Measurements from ENCODE around the gene ABHD17A.

ABHD17A gene

DNA sequence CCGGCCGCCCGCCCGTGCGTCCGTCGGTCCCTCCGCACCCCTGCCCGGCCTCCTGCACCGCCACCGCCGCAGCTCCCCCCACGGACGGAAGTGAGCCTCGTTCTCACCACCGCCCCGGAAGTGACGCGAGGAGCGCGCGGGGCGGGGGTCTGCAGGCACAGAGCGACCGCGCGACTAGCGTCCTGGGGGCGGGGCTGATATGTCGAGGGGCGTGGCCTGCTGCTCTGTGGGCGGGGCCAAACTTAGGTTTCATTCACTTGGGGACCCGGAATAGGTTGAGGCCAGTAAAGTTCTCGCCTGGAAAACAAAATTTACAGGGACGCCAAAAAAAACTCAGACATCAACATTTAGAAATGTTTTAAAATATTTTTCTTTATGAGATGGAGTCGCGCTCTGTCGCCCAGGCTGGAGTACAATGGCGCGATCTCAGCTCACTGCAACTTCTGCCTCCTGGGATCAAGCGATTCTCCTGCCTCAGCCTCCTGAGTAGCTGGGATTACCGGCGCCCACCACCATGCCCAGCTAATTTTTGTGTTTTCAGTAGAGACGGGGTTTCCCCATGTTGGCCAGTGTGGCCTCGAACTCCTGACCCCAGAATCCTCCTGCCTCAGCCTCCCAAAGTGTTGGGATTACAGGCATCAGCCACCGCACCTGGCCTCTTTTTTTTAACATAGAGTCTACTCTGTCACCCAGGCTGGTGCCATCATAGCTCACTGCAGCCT lies at the start of gene ABHD17A:
ABHD17A (minus strand) TSS at position 99 of the 722 bp plus-strand sequence. CDS start 3,930 bp downstream, outside the sequence.
- DNase-seq: peak; percentile 93

DNA sequence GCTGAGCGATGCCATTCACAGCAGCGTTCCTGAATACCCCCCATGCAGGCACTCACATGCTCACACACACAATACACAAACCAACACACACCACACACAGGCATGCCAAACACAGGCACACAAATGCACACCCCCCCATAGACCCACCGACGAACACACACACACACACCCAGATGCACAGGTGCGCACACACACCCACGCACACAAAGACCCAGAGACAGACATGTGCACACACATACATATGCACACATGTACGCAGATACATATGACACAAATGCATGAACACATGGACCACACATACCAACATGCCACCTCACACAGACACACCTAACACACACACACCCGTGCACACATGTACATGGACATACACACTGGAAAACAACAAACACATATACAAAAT lies 48.6 kb upstream of the ABHD17A start:
- DNase-seq: no peak

DNA sequence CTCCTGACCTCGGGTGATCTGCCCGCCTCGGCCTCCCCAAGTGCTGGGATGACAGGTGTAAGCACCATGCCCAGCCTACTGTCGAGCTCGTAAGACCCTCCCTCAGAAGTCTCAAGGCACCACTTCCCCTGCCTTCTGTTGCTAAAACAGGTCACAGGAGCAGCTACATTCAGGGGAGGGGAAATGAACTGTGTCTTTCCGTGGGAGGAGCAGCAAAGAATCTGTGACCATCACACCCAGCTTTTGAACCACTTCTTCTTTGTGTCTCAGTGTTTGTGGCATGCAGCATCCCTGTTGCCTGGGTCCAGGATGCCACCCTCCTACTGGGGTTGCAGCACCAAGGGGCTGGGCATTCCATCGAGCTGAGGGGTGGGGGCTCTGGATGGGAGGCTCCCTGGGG lies 47.9 kb upstream of the ABHD17A start:
- DNase-seq: no peak

DNA sequence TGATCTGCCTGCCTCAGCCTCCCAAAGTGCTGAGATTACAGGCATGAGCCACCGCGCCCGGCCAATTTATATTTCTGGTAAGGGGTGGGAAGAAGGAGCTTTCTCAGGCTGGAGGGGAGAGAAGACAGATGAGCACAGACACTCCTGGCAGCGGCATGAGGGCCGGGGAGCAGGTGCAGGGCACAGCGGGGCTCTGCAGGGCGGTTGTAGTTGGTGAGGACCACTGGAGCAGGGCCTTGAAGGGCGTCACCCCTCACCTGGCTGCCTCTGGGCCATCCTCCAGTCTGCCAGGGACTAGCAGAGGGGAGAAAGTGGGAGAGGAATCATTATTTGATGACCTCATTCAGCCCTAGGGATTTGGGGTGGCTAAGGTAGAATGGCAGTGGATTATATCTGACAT lies 47.1 kb upstream of the ABHD17A start:
- no peak for DNase-seq

DNA sequence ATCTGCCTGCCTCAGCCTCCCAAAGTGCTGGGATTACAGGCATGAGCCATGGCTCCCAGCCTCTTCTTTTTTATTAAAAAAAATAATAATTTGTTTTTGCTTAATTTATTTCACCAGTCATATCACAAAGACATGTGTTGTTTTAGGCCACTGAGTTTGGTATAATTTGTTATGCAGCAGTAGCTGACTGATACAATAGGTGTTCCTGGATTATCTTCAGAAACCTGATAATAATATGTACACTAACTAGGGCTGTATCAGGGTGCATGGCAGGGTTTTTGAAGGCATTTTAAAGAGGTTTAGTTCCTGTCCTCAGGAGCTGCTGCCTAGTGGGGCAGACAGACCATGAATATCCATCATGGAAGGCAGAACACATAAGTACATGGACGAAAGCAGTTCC lies 46.1 kb upstream of the ABHD17A start:
- DNase-seq: no peak

DNA sequence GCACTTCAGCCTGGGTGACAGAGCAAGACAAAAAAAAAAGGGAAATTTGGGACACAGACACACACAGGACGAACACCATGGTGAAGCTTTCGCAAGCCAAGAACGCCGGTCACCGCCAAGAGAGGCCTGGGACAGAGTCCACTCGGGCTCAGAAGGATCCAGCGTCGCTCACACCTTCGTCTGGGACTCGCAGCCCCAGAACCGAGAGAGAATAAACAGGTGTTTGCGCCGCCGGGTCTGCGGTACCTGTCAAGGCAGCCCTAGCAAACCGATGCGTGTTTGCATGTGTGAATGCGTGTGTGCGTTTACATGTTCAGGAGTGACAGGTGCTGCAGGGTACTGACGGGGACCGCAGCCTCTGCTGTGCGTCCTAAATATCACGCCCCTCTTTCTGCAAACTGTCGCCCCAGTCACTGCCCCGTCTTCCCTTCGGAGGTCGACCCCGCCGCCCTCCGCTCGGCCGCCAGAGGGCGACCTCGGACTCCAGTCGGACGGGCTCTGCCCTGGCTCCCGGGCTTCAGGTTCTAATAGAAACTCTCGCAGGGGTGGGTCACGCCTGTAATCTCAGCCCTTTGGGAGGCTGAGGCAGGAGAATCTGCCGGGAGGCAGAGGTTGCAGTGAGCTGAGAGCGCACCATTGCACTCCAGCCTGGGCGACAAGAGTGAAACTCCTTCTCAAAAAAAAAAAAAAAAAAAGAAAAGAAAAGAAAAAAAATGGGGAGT lies 43.9 kb upstream of the ABHD17A start:
- DNase-seq: peak; percentile 75

DNA sequence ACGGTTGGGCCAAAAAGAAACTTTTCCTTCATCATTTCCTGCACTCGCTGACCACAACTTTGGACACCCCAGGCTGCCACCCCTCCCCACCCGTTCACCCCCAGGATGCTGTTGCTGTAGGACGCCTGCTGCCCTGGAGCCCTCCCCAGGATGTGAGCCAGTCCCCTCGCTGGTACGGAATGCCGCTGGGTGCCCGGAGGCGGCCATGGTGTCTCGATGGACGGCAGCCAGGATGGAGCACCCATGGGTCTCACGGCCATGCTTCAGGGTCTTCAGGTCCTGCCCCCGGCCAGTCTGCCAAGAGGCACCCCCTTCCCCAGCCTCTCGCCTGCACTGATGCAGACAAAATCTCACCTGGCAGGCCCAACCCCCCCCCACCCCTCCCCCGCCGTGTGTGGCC lies 40.2 kb upstream of the ABHD17A start:
- no peak for DNase-seq

DNA sequence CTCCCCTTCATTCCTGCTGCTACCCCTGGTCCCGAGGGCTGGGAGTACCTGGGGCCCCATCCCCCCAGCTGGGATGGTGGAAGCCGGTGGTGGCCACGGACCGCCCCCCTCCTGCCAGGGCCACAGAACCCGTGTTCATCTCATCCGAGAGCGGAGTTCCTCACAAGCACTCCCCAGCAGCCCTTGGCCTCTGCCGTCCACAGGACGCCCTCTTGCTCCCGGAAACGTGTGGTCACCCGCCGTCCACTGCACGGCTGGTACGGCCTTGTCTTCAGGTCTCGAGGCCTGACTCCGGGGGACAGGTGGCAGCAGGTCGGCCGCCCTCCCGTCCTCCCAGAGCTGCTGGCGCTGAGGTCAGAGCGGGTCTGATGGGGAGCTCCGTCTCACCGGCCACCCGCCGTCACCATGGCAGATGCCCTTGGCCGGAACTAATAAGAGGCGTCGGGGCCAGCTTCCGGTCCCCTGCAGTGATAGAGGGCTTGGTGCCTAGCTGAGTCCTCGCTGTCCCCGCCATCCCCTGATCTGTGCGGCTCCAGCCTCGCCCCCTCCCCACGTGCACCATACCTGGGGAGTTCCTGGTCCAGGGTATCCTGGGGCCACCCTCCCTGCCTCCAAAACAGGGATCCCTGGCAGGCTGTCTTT lies 39.1 kb upstream of the ABHD17A start:
- no peak for DNase-seq

DNA sequence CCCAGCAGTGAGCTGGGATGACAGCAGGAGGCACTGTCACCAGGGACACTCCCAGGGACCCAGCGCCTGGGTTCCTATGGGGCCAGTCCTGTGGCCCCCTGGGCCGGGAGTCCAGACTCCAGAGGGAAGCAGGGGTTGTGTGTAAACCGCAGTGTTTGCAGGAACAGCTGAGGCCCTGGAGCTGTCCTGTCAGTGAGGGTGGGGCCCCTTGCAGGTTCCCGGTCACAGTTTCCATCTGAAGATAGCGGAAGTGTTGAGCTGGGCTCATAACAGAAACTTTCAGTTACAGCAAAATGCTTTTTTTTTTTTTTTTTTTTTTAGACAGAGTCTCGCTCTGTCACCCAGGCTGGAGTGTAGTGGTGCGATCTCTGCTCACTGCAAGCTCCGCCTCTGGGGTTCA lies 38.0 kb upstream of the ABHD17A start:
- no peak for DNase-seq

DNA sequence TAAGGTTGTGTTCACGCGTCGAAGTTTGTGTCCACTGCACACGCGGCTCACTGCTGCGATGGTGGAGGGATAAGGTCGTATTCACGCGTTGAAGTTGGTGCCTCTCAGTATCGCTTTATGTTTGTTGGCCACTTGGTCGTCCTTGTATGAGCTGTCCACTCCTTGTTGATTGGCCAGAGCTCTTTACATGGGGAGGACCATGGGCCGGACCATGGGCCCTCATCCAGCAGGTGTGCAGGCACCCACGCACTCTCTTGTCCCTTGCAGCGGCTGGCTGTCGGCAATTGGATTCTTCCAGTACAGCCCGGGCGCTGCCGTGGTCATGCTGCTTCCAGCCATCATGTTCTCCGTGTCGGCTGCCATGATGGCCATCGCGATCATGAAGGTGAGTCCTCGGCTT lies 37.5 kb upstream of the ABHD17A start:
- DNase-seq: no peak

DNA sequence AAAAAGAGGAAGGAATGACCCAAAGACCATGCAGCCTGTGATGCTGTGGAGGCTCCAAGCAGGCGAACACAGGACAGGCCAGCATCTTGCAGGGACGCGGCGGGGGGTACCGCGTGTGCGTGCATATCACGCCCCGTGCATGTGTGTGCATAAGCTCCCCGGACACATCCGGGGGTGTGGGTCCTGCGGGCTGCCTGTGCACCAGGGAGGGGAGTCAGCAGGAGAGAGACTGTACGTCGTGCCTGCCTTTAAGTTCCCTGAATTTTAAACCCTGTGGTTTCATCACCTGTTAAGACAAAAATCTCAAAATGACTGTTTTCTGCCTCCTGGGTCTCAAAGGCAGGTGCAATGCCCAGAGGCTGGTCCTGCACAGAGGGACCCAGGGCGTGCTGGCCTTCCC lies 36.5 kb upstream of the ABHD17A start:
- DNase-seq: no peak

DNA sequence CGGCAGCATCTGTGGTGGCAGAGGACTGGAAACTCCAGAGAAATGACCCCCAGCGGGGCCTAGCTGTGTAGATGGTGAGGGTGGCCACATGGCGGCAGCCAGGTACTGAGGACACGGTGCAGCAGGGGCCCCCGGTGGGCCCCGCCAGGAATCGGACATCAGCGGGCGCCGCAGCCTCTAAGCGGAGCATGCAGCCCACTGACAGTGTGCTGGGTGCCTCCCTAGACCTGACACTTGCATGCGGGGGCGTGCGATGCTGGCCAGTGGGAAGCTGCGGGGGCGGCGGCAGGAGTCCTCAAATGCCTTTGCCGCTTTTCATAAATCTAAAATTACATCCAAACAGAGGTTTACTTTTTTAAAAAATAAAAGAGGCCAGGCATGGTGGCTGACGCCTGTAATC lies 36.0 kb upstream of the ABHD17A start:
- DNase-seq: no peak

DNA sequence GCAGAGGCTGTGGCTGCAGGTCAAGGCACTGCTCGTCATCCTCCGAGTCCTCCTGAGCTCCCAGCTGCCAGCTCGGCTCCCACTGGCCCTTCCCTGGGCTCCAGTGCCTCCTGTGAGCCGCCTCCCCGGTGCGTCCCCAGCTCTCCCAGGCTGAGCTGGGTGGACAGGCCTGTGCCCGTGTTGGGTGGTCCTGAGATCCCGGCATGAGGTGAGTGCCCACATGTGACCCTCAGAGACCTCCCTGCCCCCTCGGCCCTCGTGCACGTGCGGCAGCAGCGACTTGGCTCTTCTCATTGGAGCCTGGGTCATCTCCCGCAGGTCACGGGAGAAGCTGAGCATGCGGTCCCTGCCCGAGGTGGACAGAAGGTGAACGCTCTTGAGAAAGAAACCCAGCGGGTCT lies 35.3 kb upstream of the ABHD17A start:
- DNase-seq: no peak

DNA sequence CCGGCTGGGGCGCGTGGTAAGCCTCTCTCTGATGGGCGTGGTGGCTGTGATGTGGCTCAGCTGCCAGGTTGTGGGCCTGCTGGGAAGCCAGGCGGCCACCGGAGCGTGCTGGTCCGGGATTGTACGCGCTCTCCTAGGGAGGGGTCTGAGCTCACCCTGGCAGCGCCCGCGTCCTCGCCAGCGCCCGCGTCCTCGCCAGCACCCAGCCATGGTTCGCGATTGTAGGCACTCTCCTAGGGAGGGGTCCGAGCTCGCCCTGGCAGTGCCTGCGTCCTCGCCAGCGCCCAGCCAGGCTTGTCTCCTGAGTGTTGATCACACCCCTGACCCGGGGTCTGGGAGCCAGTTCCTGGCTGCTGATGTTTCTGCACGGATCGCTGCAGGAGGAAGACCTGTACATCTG lies 33.7 kb upstream of the ABHD17A start:
- no peak for DNase-seq

DNA sequence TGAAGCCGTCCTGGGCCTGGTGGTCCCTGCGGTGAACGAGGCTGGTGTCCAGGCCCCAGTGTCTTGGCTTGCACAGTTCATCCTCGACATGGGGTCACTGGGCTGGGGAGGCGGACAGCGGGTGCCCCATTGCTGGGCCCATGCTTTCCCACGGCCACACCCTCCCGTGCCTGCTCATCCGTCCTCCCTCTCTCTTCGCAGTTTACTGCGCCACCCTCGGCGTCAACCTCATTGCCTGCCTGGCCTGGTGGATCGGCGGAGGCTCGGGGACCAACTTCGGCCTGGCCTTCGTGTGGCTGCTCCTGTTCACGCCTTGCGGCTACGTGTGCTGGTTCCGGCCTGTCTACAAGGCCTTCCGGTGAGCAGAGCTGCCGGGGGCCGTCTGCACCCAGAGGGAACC lies 32.6 kb upstream of the ABHD17A start:
- DNase-seq: no peak

DNA sequence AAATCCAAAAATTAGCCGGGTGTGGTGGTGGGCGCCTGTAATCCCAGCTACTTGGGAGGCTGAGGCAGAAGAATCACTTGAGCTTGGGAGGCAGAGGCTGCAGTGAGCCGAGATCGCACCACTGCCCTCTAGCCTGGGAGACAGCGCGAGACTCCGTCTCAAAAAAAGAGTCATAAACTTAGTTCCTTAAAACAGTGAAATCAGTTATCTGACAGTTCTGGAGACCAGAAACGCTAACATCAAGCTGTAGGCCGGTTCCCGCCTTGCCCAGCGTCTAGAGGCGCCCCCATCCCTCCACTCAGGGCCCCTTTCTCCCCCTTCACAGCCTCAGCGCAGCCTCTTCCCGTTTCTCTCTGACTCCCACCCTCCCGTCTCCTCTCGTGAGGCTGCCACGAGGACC lies 31.9 kb upstream of the ABHD17A start:
- DNase-seq: no peak

DNA sequence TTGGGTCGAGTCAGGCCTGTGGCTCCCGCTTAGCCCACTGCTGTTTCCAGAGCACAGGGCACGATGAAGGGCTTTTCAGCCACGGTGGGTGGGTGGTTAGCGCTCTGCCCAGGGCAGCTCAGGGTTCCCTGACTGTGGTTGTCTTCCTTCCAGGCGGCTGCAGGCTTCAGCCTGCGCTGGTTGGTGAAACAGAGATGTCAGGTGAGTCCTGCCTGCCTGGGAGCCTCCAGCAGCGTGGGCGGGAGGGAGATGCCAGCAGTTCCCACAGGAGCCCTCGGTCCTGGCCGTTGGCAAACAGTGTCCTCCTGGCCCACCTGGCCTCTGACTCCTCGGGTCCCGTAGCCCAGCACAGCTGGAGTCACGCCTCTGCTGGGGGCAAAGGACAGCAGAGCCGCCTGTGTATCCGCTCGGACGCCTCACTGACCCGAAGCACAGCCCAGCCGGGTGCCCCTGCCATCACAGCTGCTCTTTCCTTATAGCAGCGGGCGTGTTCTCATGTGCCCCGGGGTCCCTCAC lies 29.6 kb upstream of the ABHD17A start:
- no peak for DNase-seq

DNA sequence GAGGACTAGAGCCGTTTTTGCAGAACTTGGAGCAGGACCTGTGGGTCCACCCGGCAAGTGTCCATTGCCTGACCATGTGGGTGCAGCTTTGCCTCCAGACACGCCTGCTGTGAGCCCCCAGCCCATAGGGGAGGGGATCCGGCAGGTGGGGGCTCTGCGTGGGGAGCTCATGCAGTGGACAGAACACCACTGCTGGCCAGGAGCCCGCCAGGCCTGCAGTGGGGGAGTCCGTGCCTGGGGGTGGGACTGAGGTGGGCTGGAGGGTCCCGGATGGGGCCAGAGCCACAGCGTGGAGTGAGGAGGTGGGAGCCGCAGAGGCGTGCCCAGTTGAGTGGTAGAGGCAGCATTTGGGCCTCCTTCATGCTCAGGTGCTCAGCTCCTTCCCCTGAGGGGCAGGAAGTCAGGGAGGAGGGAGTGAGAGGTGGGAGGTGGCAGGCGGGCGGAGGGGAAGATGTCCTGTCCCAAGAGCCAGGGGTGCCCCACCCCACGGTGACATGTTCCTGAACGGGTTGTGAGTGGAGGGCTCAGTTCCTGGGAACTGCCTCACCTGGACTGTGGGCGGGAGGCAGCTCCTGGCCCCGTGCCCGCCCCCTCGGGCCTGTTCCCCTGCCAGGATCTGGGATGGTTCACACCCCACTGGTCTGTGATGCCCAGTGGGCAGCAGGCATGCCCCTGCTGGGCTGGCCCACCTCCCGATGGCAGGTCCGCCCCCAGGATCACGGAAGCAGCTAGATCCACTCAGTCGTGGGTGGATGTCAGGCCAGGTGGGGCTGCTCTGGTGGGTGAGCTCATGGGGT lies 28.7 kb upstream of the ABHD17A start:
- DNase-seq: no peak

DNA sequence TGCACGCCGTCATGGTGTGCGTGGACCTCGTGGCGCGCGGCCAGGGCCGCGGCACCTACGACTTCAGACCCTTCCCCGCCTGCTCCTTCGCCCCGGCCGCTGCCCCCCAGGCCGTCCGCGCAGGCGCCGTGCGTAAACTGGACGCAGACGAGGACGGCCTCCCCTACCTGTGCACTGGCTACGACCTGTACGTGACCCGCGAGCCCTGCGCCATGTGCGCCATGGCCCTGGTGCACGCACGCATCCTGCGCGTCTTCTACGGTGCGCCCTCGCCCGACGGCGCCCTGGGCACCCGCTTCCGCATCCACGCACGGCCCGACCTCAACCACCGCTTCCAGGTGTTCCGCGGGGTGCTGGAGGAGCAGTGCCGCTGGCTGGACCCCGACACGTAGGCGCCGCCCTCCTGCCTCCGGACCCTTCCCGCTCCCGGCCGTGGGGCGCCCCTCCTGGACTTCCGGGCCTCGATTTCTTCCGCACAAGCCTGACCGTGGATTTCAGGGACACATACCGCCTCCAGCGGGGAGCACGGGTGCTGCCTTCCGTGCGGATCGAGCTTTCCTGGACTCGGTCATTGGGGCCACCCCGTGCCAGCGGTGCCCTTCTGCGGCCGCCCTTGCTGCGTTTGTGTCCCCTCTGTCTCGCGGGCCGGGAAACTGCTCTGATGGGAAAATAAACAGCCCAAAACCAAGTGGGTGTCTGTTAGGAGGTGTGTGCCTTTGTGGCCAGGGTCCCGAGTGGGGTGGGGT lies 27.6 kb upstream of the ABHD17A start:
- no peak for DNase-seq

DNA sequence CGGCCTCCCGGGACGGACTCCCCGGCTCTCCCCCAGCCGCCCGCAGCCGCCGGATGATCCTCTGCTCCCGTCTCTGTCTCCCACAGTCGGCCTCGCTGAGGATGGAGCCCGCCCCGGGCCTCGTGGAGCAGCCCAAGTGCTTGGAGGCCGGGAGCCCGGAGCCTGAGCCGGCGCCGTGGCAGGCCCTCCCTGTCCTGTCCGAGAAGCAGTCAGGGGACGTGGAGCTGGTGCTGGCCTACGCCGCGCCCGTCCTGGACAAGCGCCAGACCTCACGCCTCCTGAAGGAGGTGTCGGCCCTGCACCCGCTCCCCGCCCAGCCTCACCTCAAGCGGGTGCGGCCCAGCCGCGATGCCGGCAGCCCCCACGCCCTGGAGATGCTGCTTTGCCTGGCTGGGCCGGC lies 26.7 kb upstream of the ABHD17A start:
- no peak for DNase-seq

DNA sequence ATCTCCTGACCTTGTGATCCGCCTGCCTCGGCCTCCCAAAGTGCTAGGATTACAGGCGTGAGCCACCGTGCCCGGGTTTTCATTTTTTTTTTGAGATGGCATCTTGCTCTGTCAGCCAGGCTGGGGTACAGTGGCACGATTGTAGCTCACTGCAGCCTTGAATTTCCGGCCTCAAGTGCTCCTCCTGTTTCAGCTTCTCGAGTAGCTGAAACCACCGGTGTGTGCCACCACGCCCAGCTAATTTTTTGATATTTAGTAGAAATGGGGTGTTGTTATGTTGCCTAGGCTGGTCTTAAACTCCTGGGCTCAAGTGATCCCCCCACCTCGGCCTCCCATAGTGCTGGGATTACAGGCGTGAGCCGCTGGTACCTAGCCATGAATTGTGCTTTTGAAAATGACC lies 25.8 kb upstream of the ABHD17A start:
- DNase-seq: no peak

DNA sequence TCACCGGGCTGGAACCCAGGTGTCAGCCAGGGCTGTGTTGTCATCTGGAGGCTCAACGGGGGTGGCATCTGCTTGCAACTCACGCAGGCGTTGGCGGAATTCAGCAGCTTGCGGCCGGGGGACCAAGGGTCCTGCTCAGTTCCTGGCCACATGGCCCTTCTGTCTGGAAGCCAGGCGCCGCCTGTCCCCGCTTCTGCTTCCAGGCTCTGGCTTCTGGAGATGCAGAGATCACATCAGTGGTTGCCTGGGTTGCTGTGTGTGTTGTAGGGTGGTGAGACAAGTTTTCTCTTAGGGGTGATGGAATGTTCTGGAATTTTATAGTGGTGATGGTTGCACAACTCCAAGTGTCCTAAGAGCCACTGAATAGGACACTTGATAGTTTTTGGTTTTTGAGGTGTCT lies 24.9 kb upstream of the ABHD17A start:
- no peak for DNase-seq

DNA sequence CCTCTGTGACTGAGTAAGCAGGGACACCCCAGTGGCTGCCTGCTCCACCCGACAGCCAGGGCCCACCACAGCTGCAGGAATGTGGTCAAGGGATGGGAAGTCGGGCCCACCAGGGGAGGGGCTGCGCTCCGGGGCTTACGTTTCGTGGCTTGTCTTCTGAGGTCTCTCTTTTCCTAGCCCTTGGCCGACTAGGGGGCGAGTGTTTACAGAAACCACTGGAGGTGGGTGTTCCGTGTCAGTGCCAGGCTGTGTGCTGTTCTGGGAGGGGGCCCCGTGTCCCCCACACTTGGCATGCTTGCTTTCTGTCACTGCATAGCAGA lies 24.4 kb upstream of the ABHD17A start:
- DNase-seq: no peak

Data from NCI-H774 (cell line).